HepG2 (cell line): ENCODE data around the gene SYS1. TPM values are rescaled to one million over a fixed set of nuclear protein-coding genes. Genes with fewer than 3 reads are reported as not detected.

Experiments
- CEBPB ChIP-seq: IDR thresholded peaks from 2 replicates; pipeline ENCODE4 v1.6.1; 2011; ENCODE audit warnings: low read depth, low read length, improper control_type of control experiment, borderline replicate concordance
- DZIP1 ChIP-seq: sonication (generic); formaldehyde crosslinking; IDR thresholded peaks from 2 replicates; pipeline ENCODE4 v1.5.0; 2020; ENCODE audit warnings: mild to moderate bottlenecking, missing genetic modification reagents
- IKZF4 ChIP-seq: sonication (generic); formaldehyde crosslinking; IDR thresholded peaks from 2 replicates; pipeline ENCODE4 v1.5.1; 2020; ENCODE audit warnings: borderline replicate concordance, mild to moderate bottlenecking, low read depth, missing genetic modification reagents; ENCODE audit errors: not compliant biosample characterization
- KDM4B ChIP-seq: sonication (generic); formaldehyde crosslinking; IDR thresholded peaks from 2 replicates; pipeline ENCODE4 v1.4.0; 2020; ENCODE audit warnings: missing genetic modification reagents
- POLR2A ChIP-seq, 2 experiments: IDR thresholded peaks; 2 replicates each; pipeline ENCODE4 v1.6.1; 2011; ENCODE audit warnings: low read depth in 2 of 2, low read length in 2 of 2, mild to moderate bottlenecking in 1 of 2, moderate library complexity in 1 of 2; ENCODE audit not compliant: insufficient read depth in 1 of 2
- RORA ChIP-seq: sonication (generic); formaldehyde crosslinking; IDR thresholded peaks from 2 replicates; pipeline ENCODE4 v1.5.0; 2020; ENCODE audit warnings: mild to moderate bottlenecking, missing genetic modification reagents, moderate library complexity
- SALL1 ChIP-seq: sonication (generic); formaldehyde crosslinking; IDR thresholded peaks from 2 replicates; pipeline ENCODE4 v1.8.0; 2022; ENCODE audit warnings: mild to moderate bottlenecking, missing genetic modification reagents
- SOX5 ChIP-seq: IDR thresholded peaks from 2 replicates; pipeline ENCODE4 v1.6.1; 2016; ENCODE audit warnings: borderline replicate concordance
- TCF12 ChIP-seq, 2 experiments: fragments of 450-650 bp in 1 of 2; sonication (generic) in 1 of 2; formaldehyde crosslinking in 1 of 2; IDR thresholded peaks; 2 replicates each; pipeline versions ENCODE4 v1.6.1 to v1.8.0; 2017 to 2022; ENCODE audit warnings: antibody characterized with exemption in 1 of 2, mild to moderate bottlenecking in 1 of 2, missing genetic modification reagents in 1 of 2, moderate library complexity in 1 of 2
- YEATS2 ChIP-seq: sonication (generic); formaldehyde crosslinking; IDR thresholded peaks from 2 replicates; pipeline ENCODE4 v1.4.0; 2020; ENCODE audit warnings: missing genetic modification reagents, borderline replicate concordance
- ZKSCAN5 ChIP-seq: sonication (generic); formaldehyde crosslinking; IDR thresholded peaks from 2 replicates; pipeline ENCODE4 v1.5.1; 2020; ENCODE audit warnings: mild to moderate bottlenecking, missing genetic modification reagents
- ZNF232 ChIP-seq: sonication (generic); formaldehyde crosslinking; IDR thresholded peaks from 2 replicates; pipeline ENCODE4 v1.4.0; 2020; ENCODE audit warnings: missing genetic modification reagents, borderline replicate concordance
- polyA plus RNA-seq, 8 experiments: library from polyadenylated mRNA; depleted of rRNA in 3 of 8; stranded (reverse) in 7 of 8; unstranded in 1 of 8; fragments of >200 nt; fragmentation: Illumina TruSeq in 4 of 8; extraction: Trizol in 4 of 8; gene quantifications; 2 replicates each; pipeline versions ENCODE4 v1.2.1 to v1.2.3, GENCODE V29; 2011 to 2016; ENCODE audit warnings: low read depth in 4 of 8, missing spikeins in 1 of 8, mixed read lengths in 1 of 8; ENCODE audit not compliant: insufficient read depth in 1 of 8
- total RNA-seq, 5 experiments: library from RNA; depleted of rRNA; stranded (reverse); fragments of >200 nt; fragmentation: Illumina TruSeq; extraction: Trizol; gene quantifications; 2 replicates each; pipeline ENCODE4 v1.2.3, GENCODE V29; 2016; ENCODE audit warnings: low read depth in 1 of 5
- TF ChIP-seq, protein P1 (sequence below), 2 experiments: fragments of 450-650 bp in 1 of 2; sonication (generic) in 1 of 2; formaldehyde crosslinking in 1 of 2; IDR thresholded peaks; 2 replicates each; pipeline versions ENCODE4 v1.6.1 to v1.8.0; 2016 to 2022; ENCODE audit warnings: antibody characterized with exemption in 1 of 2, mild to moderate bottlenecking in 1 of 2, missing genetic modification reagents in 1 of 2
- TF ChIP-seq, protein P2 (sequence below): sonication (generic); formaldehyde crosslinking; IDR thresholded peaks from 2 replicates; pipeline ENCODE4 v1.4.0; 2020; ENCODE audit warnings: missing genetic modification reagents

The SYS1 gene
- total and polyA plus RNA-seq, 2 of the 13 experiments (the other 11 are each of a cell fraction or from before 2014, with no cell fraction given): 38.3 to 65.6 TPM

GRCh38 chr20:45344168-45344860, 18.6 kb upstream of the SYS1 start (continued):
- peak; percentile 23; the same call in 1 of the 2 replicates for TF ChIP-seq DZIP1
- TF ChIP-seq KDM4B (CRISPR knock-in tag): peak; percentile 55
- TF ChIP-seq CEBPB: peak; percentile 74
- TF ChIP-seq ZNF232 (CRISPR knock-in tag): no peak
- TF ChIP-seq, protein P1, sequence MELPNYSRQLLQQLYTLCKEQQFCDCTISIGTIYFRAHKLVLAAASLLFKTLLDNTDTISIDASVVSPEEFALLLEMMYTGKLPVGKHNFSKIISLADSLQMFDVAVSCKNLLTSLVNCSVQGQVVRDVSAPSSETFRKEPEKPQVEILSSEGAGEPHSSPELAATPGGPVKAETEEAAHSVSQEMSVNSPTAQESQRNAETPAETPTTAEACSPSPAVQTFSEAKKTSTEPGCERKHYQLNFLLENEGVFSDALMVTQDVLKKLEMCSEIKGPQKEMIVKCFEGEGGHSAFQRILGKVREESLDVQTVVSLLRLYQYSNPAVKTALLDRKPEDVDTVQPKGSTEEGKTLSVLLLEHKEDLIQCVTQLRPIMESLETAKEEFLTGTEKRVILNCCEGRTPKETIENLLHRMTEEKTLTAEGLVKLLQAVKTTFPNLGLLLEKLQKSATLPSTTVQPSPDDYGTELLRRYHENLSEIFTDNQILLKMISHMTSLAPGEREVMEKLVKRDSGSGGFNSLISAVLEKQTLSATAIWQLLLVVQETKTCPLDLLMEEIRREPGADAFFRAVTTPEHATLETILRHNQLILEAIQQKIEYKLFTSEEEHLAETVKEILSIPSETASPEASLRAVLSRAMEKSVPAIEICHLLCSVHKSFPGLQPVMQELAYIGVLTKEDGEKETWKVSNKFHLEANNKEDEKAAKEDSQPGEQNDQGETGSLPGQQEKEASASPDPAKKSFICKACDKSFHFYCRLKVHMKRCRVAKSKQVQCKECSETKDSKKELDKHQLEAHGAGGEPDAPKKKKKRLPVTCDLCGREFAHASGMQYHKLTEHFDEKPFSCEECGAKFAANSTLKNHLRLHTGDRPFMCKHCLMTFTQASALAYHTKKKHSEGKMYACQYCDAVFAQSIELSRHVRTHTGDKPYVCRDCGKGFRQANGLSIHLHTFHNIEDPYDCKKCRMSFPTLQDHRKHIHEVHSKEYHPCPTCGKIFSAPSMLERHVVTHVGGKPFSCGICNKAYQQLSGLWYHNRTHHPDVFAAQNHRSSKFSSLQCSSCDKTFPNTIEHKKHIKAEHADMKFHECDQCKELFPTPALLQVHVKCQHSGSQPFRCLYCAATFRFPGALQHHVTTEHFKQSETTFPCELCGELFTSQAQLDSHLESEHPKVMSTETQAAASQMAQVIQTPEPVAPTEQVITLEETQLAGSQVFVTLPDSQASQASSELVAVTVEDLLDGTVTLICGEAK (IDR thresholded peaks at IDR 0.05): no peak
- TF ChIP-seq, protein P1 (CRISPR knock-in tag; IDR thresholded peaks at IDR 0.05): peak; percentile 72; the same call in 1 of the 2 replicates
- no peak for TF ChIP-seq TCF12 (IDR thresholded peaks at IDR 0.05)
- TF ChIP-seq TCF12 (CRISPR knock-in tag; IDR thresholded peaks at IDR 0.05): peak; percentile 78; the same call in 1 of the 2 replicates
- no peak for TF ChIP-seq IKZF4 (CRISPR knock-in tag)
- TF ChIP-seq RORA (CRISPR knock-in tag): peak; percentile 56; the same call in 1 of the 2 replicates
- TF ChIP-seq YEATS2: peak; percentile 56; the same call in 1 of the 2 replicates
- TF ChIP-seq POLR2A (IDR thresholded peaks at IDR 0.05; ENCODE audit: insufficient read depth in 1 of 2, low read depth in 2 of 2, low read length in 2 of 2): peak; percentile 16 to 83; a peak in 2 of 4 replicates
- TF ChIP-seq ZKSCAN5 (CRISPR knock-in tag): no peak
- TF ChIP-seq, protein P2, sequence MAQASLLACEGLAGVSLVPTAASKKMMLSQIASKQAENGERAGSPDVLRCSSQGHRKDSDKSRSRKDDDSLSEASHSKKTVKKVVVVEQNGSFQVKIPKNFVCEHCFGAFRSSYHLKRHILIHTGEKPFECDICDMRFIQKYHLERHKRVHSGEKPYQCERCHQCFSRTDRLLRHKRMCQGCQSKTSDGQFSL: peak; percentile 84; the same call in 1 of the 2 replicates
- peak; percentile 76 for TF ChIP-seq SALL1 (CRISPR knock-in tag)
- peak; percentile 71; the same call in 1 of the 2 replicates for TF ChIP-seq SOX5
